GM18907 (cell line): ENCODE data around the gene SERTAD2.
A peak's percentile ranks its signal among the peaks of the same experiment; 100 is the strongest.

ENCODE experiments used
- ATAC-seq: cut with Tn5 transposase; IDR thresholded peaks from one replicate; pipeline ENCODE4 v1.9.1; 2021; ENCODE audit warnings: mild to moderate bottlenecking, moderate library complexity; ENCODE audit not compliant: unreplicated experiment

The SERTAD2 gene

GRCh38 chr2:64610316-64610855 lies 43.3 kb downstream of the SERTAD2 start:
- no peak for ATAC-seq

DNA sequence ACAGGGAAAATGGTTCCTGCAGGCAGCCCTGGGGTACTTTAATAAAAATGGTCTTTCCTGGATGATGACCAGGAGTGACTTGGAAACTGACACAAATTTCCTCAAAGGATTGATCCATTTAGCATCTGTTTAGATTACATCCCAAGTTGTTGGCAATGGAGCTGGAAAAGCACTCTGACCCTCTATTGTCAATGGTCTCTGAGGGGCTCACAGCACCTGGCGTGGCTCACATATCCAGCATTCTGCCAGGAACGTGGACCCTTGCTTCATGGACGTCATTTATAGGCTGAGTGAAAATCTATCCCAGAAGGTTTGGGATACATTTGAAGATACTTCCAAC lies 43.8 kb downstream of the SERTAD2 start:
- no peak for ATAC-seq

GRCh38 chr2:64609227-64609941 lies 44.3 kb downstream of the SERTAD2 start:
- ATAC-seq = peak; percentile 37

DNA sequence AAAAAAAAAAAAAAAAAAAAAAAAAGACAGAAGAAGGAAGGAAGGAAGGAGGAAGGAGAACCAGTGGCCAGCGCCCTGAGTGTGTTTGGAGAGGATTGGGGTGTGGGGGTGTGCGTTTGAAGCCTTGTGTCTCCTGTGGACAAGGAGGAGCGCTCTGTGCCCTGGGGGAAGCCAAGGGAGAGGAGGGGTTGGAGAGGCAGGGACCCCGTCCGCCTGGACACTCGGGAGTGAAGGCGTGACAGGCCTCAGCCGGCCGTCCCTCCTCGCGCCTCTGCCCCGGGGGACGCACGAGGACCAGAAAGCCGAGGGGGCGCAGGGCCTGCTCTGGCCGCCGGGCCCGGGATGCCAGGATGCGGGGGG lies 44.9 kb downstream of the SERTAD2 start:
- peak; percentile 4 for ATAC-seq

GRCh38 chr2:64607381-64608304 lies 46.1 kb downstream of the SERTAD2 start:
- ATAC-seq = no peak

GRCh38 chr2:64606479-64607363 lies 47.0 kb downstream of the SERTAD2 start:
- ATAC-seq = peak; percentile 85

GRCh38 chr2:64605991-64606478 lies 47.7 kb downstream of the SERTAD2 start:
- ATAC-seq = no peak

DNA sequence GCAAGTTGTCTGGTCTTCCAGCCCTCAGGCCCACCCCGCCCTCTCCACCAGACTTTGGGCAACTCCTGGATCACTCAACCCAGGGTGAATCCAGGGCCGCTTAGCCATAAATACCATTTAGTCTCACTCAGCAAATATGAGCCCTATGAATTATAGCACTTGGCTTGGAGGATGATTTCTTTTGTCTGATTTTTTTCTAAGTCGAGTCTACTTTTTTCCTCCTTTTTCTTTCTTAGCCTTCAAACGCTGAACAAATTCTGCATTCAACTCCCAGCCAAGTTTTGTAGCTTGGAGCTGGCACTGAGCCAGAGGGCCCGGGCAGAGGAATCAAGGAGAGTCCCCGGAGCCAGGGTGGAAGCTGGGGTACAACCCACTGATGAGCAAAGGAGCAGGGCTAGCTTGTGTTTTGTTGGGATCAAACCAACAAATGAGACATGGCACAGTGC lies 48.7 kb downstream of the SERTAD2 start:
- ATAC-seq = no peak

DNA sequence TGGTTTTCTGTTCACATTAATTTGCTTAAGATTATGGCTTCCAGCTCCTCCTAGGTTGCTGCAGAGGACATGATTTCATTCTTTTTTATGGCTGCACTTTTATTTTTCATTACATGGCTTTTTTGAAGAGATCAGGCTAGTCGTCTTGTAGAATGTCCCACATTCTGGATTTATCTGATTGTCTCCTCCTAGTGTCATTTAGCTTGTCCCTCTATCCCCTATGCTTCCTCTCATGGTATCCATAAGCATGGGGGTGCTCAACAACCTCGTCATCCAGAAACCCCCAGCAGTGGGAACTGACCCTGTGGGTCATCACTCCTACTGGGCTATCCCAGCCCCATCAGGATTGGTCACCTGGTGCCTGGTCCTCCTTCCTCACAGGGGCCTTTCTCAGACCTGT lies 49.6 kb downstream of the SERTAD2 start:
- ATAC-seq = no peak

DNA sequence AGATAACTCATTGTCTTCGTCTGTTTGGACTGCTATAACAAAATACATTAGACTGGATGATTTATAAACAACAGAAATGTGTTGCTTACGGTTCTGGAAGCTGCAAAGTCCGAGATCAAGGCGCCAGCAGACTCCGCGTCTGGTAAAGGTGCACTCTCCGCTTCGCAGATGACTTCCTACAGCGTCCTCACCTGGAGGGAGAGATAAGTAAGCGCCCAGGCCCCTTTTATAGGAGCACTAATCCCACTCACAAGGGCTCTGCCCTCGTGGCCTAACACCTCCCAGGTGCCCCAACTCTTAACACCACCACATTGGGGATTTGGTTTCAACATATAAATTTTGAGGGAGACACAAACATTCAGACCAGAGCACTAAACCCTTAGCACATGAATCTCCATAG lies 51.3 kb downstream of the SERTAD2 start:
- ATAC-seq = no peak

GRCh38 chr2:64601785-64602391 lies 51.8 kb downstream of the SERTAD2 start:
- ATAC-seq = no peak

- no peak for ATAC-seq
Measured at GRCh38 chr2:64601034-64601754, 52.5 kb downstream of the SERTAD2 start.

- no peak for ATAC-seq
Measured at GRCh38 chr2:64599469-64599868, 54.2 kb downstream of the SERTAD2 start.

DNA sequence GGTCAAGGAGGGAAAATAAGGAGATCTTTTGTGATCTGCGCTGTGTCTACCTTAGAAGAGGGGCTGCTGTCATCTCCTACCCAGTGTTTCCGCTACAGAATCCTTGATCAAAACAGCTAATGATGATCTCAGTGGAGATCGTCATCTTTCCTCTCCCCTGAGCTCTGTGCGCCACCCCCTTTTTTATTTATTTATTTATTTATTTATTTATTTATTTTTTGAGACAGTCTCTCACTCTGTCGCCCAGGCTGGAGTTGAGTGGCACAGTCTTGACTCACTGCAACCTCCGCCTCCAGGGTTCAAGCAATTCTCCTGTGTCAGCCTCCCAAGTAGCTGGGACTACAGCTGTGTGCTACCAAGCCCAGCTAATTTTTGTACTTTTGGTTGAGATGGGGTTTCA lies 55.5 kb downstream of the SERTAD2 start:
- no peak for ATAC-seq

DNA sequence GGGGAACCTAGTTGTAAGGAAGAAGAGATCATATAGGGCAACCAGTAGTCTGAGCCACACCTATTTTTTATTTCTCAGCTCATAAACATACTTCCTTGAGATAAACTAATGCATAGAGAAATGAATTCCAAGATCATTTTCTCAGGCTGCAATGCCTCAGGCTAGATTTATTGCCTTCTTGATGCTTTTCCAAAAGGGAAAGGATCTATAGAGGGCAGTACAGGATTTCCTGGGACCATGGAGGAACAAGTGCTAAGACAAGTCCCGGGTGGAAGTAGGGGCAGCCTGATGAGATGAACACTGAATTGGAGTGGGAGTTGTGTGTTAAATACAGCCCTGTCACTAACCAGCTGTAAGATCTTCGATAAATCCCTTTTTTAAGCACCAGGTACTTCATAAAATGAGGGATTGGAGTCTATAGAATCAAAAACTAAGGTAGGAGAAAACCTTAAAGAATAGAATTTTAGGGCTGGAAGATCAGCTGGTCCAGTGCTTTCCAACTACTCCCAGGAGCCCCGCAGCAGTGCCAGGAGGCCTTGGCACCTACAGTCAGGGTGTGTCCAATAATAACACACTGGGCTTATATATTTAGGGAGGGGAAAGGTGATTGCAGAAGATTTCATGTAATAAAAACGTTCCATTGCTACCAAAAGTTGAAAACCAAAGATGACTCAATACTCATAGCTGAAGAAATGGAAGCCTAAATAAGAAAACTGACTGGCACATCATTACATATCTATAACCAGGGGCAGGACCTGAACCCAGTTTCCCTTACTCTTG lies 58.1 kb downstream of the SERTAD2 start:
- no peak for ATAC-seq

- no peak for ATAC-seq
Measured at GRCh38 chr2:64594226-64594989, 59.3 kb downstream of the SERTAD2 start.

DNA sequence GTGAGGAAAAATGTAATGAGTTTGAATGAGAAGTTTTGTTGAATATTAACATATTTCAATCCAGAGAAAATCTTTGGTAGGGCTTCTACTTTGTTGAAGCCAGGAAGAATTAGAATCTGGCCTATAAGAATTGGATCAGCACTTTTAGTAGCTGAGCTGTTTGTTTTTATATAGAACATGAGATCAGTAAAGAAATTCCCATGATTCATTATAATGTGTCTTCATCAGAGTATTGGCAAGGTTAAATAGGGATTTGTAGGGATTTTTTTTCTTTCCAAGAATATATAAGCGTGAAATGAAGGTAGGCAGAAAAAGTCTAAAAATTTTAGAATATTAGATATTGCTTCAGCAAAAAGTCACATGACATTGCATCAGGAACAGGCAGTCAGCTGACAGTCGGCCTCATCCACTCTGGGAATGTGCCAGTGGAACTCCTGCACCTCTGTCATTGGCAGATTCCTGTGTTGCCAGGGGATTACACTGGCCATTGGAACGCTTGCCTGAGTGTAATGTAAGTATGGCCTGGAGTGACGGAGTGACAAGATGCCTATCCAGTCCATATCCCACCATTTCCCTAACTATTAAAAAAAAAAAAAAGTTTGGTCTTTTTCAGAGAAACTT lies 60.6 kb downstream of the SERTAD2 start:
- ATAC-seq = no peak

DNA sequence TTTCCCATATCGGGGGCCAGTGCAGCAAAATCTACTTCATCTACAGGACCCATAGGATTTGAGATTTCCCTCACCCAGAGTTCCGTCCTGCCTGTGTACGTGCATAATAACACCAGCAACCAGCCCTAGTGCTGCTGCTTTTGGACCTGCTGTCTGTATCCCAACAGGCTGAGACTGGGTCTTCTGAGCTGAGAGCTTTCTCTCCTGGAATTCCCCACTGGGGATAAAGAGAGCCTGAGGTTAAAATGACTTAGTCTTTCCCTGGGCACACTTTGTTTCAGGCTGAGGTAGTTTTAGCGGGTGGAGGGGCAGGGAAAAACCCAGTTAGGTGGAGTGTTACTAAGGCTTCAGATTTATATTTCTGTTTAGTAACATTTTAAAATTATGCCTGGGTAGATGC lies 62.5 kb downstream of the SERTAD2 start:
- ATAC-seq = peak; percentile 49
